22Rv1 (cell line): ENCODE measurements around the gene FLNA.

Experiments used
- ZFX ChIP-seq: fragments of 450-650 bp; IDR thresholded peaks from 2 replicates; pipeline ENCODE4 v1.6.1; 2017; ENCODE audit warnings: antibody characterized with exemption, borderline replicate concordance
- TF ChIP-seq, protein P1 (sequence below): fragments of 450-650 bp; IDR thresholded peaks from 2 replicates; pipeline ENCODE4 v1.5.1; 2017; ENCODE audit warnings: mild to moderate bottlenecking

DNA sequence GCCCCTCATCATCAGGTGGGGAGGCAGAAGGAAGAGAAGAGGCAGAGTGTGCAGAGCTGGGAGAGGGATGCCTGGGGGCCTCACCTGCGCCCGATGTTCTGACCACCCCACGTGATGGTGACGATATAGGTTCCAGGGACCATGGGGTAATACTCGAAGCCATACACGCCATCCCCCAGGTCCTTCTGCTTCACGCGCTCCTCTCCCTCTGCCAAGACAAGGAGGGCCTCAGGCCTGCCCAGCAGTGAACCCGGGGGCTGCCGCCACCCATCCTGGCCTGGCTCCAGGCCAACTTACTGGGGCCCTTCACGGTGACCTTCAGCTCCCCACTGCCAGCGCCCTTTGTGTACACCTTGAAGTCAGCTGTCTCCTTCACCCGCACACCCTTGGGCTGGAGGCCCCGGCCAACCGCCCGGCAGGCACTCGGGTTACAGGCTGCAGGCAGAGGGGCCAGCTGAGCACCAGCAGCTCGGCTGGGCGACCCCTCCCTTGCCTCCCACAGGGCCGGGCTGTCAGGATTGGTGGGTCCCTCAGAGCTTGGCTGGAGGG, 9.3 kb downstream of the FLNA start:
- TF ChIP-seq, protein P1, sequence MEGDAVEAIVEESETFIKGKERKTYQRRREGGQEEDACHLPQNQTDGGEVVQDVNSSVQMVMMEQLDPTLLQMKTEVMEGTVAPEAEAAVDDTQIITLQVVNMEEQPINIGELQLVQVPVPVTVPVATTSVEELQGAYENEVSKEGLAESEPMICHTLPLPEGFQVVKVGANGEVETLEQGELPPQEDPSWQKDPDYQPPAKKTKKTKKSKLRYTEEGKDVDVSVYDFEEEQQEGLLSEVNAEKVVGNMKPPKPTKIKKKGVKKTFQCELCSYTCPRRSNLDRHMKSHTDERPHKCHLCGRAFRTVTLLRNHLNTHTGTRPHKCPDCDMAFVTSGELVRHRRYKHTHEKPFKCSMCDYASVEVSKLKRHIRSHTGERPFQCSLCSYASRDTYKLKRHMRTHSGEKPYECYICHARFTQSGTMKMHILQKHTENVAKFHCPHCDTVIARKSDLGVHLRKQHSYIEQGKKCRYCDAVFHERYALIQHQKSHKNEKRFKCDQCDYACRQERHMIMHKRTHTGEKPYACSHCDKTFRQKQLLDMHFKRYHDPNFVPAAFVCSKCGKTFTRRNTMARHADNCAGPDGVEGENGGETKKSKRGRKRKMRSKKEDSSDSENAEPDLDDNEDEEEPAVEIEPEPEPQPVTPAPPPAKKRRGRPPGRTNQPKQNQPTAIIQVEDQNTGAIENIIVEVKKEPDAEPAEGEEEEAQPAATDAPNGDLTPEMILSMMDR, result no peak
- no peak for TF ChIP-seq ZFX
